NCI-H2081 treated with DMSO at 0.1 percent for 48 hours (cell line): Measurements from ENCODE around the gene ATP1A1.

Source experiments
- DNase-seq: peaks from one replicate; lab custom pipeline; 2025; lab: John Stamatoyannopoulos, UW

ATP1A1 gene

DNA sequence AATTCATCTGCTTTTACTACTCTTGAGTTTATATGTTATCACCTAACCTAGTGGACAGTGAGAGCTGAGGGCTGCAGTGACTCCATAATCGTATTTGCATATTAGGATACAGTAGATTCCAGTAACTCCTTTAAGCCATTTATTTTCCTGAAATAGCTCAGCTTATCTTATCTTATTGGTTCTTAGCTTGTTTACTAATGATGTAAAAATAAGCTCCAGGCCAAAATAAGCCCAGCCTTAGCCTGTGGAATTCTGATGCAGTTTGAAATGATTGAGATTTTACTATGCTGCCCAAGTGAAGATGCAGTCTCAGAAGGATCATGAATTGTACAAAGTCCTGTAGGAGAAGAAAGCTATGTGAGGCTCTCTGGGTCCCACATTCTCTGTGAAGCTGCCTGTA lies 18.1 kb downstream of the ATP1A1 start:
- no peak for DNase-seq

DNA sequence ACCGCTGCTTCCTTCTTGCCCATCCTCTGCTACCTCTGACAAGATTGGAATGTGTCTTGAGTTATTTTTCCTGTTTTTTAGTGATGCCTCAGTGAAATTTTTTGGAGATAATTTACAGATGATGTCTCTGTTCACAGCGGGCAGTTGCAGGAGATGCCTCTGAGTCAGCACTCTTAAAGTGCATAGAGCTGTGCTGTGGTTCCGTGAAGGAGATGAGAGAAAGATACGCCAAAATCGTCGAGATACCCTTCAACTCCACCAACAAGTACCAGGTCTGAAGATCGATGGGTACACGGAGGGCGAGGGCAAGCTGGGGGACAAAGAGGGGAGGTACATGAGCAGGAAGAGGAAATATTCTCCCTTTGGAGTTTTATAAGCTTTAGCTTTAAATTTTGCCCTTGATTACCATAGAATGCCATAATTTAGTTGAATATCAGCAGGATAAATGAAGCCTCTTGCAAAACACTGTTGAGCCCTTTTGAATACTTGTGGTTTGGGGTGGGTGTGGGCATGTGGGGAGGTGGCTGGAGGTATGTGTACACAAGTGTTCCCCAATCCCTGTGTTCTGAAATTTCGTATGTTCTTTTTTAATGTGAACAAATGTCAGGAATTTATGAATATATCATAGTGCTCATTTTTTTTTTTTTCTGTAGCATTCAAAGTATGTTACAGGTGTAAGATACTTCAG lies 19.8 kb downstream of the ATP1A1 start:
- no peak for DNase-seq

DNA sequence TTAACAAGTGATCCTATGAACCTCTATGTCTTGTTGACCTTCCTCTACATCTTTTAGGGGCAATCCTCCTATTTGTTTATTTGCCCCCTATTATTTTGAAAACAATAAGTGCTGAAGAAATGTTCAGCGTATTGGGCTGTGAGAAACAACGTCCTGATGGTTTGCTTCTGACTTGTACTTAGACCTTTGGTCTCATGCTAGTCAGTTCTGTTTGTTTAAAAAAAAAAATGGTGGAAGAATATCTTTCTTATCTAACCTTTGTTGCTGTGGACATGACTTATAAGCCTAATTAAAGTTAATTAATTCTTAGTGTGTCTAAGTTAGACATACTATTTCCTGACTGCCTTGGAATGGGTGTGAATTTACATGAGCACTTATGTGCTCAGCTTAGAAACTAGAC lies 20.7 kb downstream of the ATP1A1 start:
- DNase-seq: no peak

DNA sequence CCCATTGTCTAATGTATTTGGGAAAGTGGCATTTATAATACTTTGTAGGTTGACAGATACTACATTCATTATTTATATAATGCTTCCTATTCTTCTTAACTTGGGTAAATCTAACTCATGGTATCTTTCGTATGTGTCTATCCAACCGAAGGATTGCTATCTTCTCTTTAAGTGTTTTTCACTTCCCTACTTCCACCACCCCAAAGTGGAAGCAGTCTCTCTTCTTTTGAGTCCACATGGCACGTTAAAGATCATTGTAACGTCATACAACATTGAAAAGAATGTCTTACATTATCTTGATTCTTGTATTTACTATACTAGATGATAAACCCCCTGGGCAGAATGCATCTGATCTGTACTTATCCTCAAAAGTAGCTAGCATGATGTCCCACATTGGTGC lies 21.2 kb downstream of the ATP1A1 start:
- no peak for DNase-seq

DNA sequence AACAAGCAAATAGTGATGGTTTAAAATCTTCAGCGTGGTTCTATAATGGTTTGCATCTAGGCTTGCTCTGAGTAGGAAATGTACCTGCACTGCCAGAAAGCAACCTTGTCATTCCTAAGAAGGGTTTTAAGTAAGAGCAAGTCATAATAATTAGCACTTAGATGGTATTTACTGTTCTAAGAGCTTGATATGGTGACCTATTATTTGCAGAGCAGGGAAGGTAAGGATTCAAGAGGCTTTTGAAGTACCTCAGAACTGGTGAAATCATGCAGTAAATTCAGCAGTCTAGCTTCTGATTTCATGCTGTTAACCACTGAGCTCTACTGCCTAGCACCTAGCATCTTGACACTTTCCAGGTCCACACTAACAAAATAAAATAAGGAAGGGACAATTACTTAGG lies 23.7 kb downstream of the ATP1A1 start:
- DNase-seq: no peak

DNA sequence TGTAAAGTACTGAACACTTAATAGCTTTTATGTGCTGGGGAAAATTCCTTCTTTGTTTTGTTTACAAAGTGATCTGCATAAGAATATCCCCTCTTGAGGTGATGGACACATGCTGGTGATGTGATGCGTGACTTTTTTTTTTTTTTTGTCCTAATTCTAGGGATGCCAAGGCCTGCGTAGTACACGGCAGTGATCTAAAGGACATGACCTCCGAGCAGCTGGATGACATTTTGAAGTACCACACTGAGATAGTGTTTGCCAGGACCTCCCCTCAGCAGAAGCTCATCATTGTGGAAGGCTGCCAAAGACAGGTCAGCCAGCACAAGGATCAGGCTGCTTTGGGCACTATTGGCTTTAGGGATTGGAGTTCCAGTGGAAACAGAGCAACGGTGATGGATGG lies 24.7 kb downstream of the ATP1A1 start:
- no peak for DNase-seq

DNA sequence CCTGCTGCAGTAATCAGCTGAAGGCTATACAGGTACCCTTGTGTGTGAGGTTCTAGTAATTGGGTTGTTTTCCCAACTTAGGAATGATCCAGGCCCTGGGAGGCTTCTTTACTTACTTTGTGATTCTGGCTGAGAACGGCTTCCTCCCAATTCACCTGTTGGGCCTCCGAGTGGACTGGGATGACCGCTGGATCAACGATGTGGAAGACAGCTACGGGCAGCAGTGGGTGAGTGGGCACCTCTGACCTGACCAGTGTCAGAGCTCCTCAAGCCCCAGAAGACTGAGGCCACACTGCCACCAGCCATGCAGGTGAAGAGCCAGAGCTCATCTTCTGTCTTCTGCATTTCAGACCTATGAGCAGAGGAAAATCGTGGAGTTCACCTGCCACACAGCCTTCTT lies 27.7 kb downstream of the ATP1A1 start:
- no peak for DNase-seq

DNA sequence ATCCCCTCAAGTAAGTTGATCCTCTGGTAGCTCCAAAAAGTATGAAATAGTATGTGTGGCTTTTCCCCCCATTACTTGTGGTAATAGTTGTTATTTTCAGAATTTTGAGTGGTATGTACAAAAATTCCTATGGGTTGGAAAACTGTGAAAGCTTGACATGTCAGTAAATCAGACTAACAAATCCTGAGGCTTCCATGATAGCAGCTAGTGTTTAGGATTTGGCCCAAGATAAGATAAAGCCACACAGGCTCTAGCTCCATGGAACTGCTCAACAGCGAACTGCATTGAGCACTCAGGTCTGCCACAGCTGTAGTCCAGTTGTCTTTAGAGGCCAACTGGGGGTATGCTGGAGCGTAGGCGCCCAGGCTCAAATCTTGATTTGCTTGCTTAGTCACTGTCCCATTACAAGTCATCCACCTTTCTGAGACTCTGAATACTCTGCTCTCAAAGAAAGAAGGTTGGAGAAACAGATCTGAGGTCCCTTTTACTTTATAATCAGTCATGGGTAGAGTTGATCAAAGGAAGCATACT lies 28.7 kb downstream of the ATP1A1 start:
- DNase-seq: no peak

DNA sequence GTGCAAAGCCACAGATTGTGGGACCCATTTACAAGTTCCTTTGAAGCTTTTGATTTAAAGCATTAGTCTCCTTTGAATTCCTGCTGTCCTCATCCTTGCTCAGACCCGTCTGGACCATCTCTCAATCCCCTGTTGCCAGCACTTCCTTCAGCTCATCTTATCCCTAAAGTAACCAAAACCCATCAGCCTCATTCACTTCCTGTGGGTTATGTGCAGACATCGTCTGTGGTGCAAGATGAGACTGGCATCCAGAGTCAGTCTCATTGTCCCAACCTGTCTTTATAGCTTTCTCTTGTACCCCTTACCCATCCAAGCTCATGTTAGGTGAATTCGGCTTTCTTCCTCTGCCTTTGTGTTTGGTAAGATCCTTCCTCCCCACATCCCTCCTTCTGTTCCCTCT lies 29.3 kb downstream of the ATP1A1 start:
- no peak for DNase-seq

DNA sequence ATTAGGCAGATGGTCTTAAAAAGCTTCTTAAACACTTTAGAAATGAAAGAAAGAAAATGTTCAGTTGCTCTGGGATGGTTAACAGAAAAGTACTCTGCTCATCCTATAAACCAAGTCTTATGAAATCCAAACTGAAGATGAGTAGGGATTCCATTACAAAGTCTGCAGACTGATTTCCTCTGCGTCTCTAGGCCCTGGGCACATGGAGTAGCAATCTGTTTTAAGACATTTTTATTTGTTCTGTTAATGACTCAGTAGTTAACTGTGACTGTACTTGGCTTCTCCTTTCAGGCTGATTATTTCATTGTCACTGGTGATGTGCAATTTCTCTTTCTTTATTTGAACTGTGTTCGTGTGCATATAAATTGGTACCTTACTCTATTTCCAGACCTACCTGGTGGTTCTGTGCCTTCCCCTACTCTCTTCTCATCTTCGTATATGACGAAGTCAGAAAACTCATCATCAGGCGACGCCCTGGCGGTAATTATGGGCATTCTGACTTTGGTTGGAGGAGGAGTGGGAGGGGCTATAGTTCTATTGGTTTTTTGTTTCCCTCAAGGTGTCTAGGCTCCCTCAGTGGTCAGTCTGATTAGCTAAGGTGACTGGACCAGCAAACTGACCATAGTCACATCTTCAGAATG lies 30.6 kb downstream of the ATP1A1 start:
- DNase-seq: no peak

DNA sequence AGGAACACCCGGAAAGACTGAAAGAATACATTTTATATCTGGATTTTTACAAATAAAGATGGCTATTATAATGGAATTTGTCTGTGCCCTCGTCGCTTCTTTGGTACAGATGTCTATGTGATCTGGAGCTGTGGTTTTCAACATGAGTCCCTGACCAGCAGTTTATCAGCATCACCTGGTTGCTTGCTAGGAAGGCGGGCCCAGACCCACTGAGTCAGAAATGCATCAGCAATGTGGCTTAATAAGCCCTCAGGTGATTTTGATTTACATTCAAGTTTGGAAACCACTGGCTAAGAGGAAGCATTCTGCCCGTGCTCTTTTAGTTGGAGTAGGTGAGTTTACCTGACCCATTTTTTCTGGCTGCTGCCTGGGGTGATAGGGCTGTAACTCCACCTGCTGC lies 31.7 kb downstream of the ATP1A1 start:
- DNase-seq: no peak

DNA sequence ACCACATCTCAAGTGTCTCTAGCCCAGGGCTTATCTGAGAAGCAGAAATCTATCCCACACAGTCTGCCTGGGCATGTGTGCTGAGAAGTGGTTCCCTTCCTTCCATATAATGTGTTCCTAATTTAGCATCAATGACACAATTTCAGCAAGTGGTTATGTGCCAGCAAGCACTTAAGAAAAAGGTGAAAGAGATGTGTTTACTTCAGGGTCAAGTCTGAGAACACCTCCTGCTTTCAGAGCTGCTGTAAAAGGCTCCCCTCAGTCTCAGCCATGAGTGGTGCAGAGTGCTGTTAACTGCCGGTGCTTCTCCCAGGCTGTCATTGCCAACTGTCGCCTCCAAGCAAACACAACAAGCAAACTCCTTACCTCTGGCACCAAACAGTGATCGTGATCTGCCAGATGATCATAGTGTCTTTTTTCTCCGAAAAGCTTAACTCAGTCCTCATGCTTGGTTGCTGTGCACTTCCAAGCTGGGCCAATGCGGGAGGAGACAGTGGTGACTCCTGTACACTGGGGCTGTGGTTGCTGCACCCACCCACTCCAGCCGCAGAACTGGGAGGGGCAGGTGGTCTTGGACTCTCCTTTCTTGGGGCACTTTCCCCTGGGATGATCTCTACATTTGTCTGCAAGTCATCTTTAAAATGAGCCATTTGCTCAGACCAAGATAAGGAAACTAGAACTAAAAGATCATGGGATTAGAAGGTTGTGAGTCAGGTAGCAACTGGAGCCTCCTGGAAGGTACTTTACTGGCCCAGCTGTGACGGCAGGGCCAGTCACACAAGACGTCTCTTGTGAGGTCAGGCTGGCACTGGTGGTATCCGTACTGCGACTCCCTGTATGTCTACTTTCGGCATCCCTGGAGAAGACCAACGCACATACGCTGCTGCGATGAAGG lies 32.4 kb downstream of the ATP1A1 start:
- DNase-seq: no peak

DNA sequence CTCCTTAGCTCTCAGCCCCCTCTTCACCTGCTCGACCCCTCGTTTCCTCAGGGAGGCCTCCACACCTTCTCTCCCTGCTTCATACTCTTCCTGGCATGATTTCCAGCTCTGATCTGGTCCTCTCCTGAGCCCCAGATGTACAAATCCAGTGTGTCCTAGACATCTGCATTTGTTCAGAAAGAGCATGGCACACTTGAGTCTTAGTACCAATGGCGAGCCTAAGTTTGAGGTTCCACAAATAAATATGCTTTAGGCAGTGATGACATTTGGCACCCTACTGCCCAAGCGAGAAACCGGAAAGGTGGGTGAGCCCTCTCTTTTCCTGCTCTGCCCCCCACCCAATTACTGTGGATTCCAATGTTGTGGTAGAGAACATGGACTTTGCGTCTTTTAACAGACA lies 34.0 kb downstream of the ATP1A1 start:
- DNase-seq: no peak

DNA sequence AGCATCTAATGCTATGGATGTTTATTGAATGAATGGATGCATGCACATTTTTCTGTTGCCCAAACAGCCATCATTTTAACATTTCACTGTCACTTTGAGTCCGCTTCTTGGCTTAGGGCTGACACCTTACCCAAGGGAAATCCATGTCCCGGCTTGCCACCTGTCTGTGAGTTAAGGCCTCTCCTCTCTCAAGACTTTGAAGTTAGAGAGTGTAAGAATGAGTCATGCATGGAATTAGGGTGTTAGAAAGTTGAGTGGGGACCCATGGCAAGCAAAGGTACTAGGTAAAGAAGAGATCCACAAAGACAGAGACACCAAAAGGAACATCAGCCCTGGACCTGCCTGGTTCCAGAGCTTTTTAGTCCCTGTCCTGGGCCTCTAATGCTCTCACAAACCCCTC lies 35.1 kb downstream of the ATP1A1 start:
- DNase-seq: no peak

DNA sequence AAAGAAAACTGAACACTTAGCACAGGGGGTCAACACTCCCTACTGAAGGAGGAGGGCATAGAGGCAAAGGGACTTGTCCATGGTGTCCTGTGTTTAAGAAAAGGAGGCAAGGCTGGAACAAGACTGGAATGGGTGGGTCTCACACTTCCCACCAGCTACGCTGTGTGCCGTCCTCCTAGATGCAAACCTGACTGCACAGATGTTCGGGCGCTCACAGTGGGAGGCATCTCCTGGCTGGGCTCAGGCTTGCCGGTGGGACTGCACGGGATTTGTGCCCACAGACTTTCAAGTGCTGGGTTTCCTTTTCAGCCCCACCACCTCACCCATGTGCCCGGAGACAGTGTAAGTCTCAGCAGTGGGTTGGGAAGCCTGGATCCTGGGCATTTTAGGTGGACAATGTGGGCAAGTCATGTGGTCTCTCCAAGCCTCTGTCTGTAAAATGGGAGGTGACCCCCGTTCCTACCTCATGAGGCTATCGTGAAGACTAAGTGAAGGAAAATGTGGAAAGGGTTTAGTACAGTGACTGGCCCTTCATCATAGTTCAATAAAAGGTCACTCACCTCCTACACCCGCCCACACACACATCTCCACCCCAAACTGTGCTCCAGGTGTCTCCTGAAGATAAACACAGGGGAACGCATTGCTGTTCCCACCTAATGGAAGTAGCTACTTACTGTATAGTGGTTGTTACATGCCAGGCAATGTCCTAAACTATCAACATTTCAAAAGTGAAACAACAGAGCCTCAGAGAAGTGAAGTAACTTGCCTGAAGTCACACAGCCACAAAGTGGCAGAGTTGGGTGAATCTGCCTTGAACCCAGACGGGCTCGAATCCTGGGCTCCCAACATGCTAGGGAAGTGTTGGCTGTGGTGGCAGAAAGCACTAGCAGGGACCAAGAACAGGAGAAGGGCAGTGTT lies 36.0 kb downstream of the ATP1A1 start:
- DNase-seq: no peak

DNA sequence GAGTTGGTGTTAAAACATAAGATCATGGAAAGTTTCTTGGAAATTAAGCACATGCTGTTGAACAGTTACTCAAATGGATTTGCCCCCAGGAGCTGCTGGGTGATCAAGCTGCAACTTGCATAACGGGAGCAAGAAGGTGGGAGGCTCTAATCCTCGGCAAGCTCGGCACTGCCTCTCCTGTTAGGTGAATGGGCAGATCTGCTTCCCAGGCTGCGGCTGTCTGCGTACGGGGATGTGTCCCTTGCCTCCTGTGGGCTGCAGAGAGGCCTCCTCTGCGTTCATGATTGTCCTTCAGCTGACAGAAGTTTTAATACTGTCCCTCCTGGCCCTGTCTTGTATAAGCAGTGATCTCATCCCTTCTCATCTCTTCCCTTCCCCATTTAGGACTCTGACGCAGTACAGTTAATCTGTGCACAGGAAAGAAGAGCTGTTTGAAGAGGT lies 36.7 kb downstream of the ATP1A1 start:
- no peak for DNase-seq

DNA sequence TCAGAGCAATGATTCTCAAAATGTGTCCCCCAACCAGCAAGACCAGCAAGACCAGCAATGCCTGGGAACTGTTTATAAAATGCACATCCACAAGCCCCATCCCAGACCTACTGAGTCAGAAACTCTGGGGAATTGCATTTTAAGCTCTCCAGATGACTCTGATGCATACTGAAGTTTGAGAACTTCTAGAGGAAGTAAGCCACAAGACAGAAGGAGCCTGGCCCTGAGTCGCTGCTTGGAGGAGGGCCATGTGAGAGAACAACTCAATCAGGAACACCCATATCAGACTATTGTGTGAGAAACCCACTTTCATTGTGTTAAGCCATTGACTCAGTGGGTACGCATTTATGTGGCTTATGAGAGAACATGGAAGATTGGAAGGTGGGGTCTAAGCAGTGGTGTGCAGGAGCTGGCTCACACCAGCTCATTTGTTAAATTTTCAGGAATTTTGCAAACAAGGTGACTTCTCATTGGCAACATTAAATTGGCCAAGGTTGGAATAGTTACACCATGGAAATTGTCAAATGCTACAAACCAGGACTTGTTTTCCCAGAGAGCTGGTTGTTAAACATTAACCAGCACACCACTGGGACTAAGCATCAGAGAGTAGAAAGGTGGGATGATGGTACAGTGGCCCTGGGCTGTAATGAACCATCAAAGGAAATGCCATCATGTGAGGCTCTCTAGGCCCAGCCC lies 38.9 kb downstream of the ATP1A1 start:
- DNase-seq: no peak

DNA sequence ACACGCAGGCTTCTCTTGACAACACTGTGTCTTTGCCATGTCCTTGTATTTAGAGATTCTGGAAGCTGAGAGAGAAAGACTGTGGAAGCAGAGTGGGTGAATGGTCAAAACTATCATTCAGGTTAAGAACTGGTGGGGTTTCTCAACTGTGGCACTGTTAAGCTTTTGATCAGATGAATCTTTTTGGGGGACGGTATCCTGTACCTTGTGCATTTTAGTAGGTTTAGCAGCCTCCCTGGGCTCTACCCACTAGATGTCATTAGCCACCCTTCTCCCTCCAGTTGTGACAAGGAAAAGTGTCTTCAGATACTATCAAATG lies 39.4 kb downstream of the ATP1A1 start:
- no peak for DNase-seq

DNA sequence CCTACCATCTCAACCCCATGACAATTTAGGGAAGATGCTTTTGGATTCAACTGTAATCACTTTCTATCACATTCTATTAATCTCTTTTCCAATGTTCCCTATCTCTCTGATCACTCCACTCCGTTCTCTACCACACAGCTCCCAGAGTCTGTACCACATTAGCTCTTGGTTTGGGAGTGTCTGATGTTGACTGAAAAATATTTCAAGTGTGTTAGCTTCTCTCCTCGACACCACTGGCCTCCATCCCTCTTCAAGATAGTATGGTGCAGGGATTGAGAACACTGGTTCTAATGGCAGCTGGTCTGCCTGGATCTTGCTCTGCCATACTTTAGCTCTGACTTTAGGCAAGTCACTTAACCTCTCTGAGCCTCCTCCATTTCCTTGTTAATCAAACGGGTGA lies 39.9 kb downstream of the ATP1A1 start:
- no peak for DNase-seq

DNA sequence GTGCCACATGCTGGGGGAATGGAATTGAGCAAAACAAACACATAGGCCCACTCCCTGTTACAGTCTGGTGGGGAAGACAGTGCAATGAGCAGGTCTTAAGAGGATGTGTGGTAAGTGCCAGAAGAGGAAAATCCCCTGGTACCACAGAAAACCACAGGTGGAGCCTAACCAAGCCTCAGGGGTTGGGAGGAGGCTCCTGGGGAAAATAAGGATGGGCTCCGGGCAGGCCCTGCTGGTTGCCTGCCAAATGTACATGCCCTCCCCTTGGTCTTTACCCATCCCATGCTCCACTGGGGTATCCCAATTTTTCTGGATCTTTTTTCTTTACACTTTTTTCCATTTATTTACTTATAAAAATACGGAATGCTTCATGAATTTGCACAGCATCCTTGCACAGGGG lies 40.4 kb downstream of the ATP1A1 start:
- no peak for DNase-seq

DNA sequence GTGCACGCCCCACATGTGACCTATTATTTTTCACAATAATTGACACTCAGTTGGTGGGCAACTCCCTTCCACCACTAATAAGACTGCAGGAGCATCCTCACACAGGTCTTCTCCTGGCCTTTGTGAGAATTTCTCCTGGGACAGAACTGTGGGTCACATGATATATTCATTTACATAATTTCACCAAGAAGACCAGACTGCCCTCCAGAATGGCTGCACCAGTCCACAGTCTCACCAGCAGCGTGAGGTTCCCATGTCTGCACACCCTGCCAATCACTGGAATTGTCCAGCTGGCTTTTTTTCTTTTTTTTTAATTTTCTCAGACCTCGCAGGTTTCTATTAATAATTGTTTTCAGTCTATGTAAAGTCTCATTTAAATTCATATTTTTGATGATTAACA lies 41.3 kb downstream of the ATP1A1 start:
- DNase-seq: no peak
